ENCODE results near the gene DNAJC10. TPM values are rescaled to one million over a fixed set of nuclear protein-coding genes. Genes with fewer than 3 reads are reported as not detected.

DNAJC10 gene
- total RNA-seq, 4 donors from 2014 or later: 13.6 to 33.6 (median 22.5) TPM

- no peak for TF ChIP-seq CTCF (IDR thresholded peaks at IDR 0.05 in 4 of 5, conservative IDR thresholded peaks at IDR 0.05 in 1 of 5)
- TF ChIP-seq POLR2A (IDR thresholded peaks at IDR 0.05): no peak
- no peaks in the 10 kb centered on the region for H3K27me3 ChIP-seq
- no peaks in the 10 kb centered on the region for H3K9me3 ChIP-seq
- no peak for DNase-seq
- no peaks in the 10 kb centered on the region for H3K4me1 ChIP-seq
- no peaks in the 10 kb centered on the region for H3K36me3 ChIP-seq
- intact Hi-C loops (cut with DNase I; ENCODE audit: low total_unique reads) (no loop called here), in situ Hi-C loops (cut with MboI; ENCODE audit: low sequenced_read_pairs in 4 of 4) (no loop called here)
- H3K4me3 ChIP-seq: no peak overlapping the region
- no peak overlapping the region for H3K27ac ChIP-seq
- no peak for ATAC-seq
These were observed 21.9 kb upstream of the DNAJC10 start for GRCh38 chr2:182694189-182694588.

GRCh38 chr2:182695776-182696175 lies 20.3 kb upstream of the DNAJC10 start:
- no peaks in the 10 kb centered on the region for H3K36me3 ChIP-seq
- DNase-seq: no peak
- in situ Hi-C loops (cut with MboI; ENCODE audit: low sequenced_read_pairs in 4 of 4): no loop called here
- intact Hi-C loops (cut with DNase I; ENCODE audit: low total_unique reads): no loop called here
- no peak for ATAC-seq
- no peak overlapping the region for H3K27ac ChIP-seq
- no peaks in the 10 kb centered on the region for H3K27me3 ChIP-seq
- H3K4me1 ChIP-seq: no peaks in the 10 kb centered on the region
- no peak for TF ChIP-seq CTCF (IDR thresholded peaks at IDR 0.05 in 4 of 5, conservative IDR thresholded peaks at IDR 0.05 in 1 of 5)
- TF ChIP-seq POLR2A (IDR thresholded peaks at IDR 0.05): no peak
- no peak overlapping the region for H3K4me3 ChIP-seq
- no peaks in the 10 kb centered on the region for H3K9me3 ChIP-seq

- no peaks in the 10 kb centered on the region for H3K27me3 ChIP-seq
- DNase-seq (no peak), ATAC-seq (no peak)
- H3K27ac ChIP-seq: no peak overlapping the region
- H3K4me1 ChIP-seq: no peaks in the 10 kb centered on the region
- H3K36me3 ChIP-seq: no peaks in the 10 kb centered on the region
- in situ Hi-C loops (cut with MboI; ENCODE audit: low sequenced_read_pairs in 4 of 4) (no loop called here), intact Hi-C loops (cut with DNase I; ENCODE audit: low total_unique reads) (no loop called here)
- H3K9me3 ChIP-seq: no peaks in the 10 kb centered on the region
- no peak for TF ChIP-seq CTCF (IDR thresholded peaks at IDR 0.05 in 4 of 5, conservative IDR thresholded peaks at IDR 0.05 in 1 of 5)
- TF ChIP-seq POLR2A (IDR thresholded peaks at IDR 0.05): no peak
- no peak overlapping the region for H3K4me3 ChIP-seq
These were observed 17.4 kb upstream of the DNAJC10 start for GRCh38 chr2:182698671-182699070.

- no peak for ATAC-seq
- Histone ChIP-seq H3K36me3 (no peaks in the 10 kb centered on the region), H3K4me3 (no peak overlapping the region), H3K9me3 (no peaks in the 10 kb centered on the region), H3K27ac (no peak overlapping the region), H3K4me1 (no peaks in the 10 kb centered on the region), H3K27me3 (no peaks in the 10 kb centered on the region)
- DNase-seq: no peak
- TF ChIP-seq POLR2A (IDR thresholded peaks at IDR 0.05) (no peak), CTCF (IDR thresholded peaks at IDR 0.05 in 4 of 5, conservative IDR thresholded peaks at IDR 0.05 in 1 of 5) (no peak)
- intact Hi-C loops (cut with DNase I; ENCODE audit: low total_unique reads): no loop called here
- in situ Hi-C loops (cut with MboI; ENCODE audit: low sequenced_read_pairs in 4 of 4): no loop called here
These were observed 10.3 kb upstream of the DNAJC10 start for GRCh38 chr2:182705761-182706160.

GRCh38 chr2:182706751-182707150 lies 9.3 kb upstream of the DNAJC10 start:
- no peak overlapping the region for H3K4me3 ChIP-seq
- H3K4me1 ChIP-seq: no peaks in the 10 kb centered on the region
- DNase-seq (no peak), ATAC-seq (no peak)
- H3K36me3 ChIP-seq: no peaks in the 10 kb centered on the region
- TF ChIP-seq CTCF (IDR thresholded peaks at IDR 0.05 in 4 of 5, conservative IDR thresholded peaks at IDR 0.05 in 1 of 5) (no peak), POLR2A (IDR thresholded peaks at IDR 0.05) (no peak)
- H3K27ac ChIP-seq: no peak overlapping the region
- intact Hi-C loops (cut with DNase I; ENCODE audit: low total_unique reads): no loop called here
- H3K27me3 ChIP-seq: no peaks in the 10 kb centered on the region
- in situ Hi-C loops (cut with MboI; ENCODE audit: low sequenced_read_pairs in 4 of 4): no loop called here
- no peaks in the 10 kb centered on the region for H3K9me3 ChIP-seq
